ENCODE results near the gene EXOSC9.

Gene EXOSC9

GRCh38 chr4:121771869-121772268 is 29.3 kb upstream of the EXOSC9 start:
- no peak for DNase-seq
- no peak overlapping the region for H3K27ac ChIP-seq
- H3K27me3 ChIP-seq (ENCODE audit: insufficient read depth, low read depth, severe bottlenecking), result no peaks in the 10 kb centered on the region
- H3K36me3 ChIP-seq, result no peaks in the 10 kb centered on the region
- no peak overlapping the region for H3K4me3 ChIP-seq (ENCODE audit: low read depth, low read length)
- H3K9me3 ChIP-seq (ENCODE audit: severe bottlenecking), result no peaks in the 10 kb centered on the region
- no peak for TF ChIP-seq CTCF (IDR thresholded peaks at IDR 0.05; ENCODE audit: low read depth, low read length)

GRCh38 chr4:121773883-121774282 is 27.2 kb upstream of the EXOSC9 start:
- no peaks in the 10 kb centered on the region for H3K9me3 ChIP-seq (ENCODE audit: severe bottlenecking)
- H3K4me3 ChIP-seq (ENCODE audit: low read depth, low read length), result no peak overlapping the region
- H3K36me3 ChIP-seq, result no peaks in the 10 kb centered on the region
- TF ChIP-seq CTCF (IDR thresholded peaks at IDR 0.05; ENCODE audit: low read depth, low read length), result no peak
- no peaks in the 10 kb centered on the region for H3K27me3 ChIP-seq (ENCODE audit: insufficient read depth, low read depth, severe bottlenecking)
- DNase-seq, result no peak
- H3K27ac ChIP-seq, result no peak overlapping the region

- no peaks in the 10 kb centered on the region for H3K27me3 ChIP-seq (ENCODE audit: insufficient read depth, low read depth, severe bottlenecking)
- H3K36me3 ChIP-seq, result no peaks in the 10 kb centered on the region
- H3K9me3 ChIP-seq (ENCODE audit: severe bottlenecking), result no peaks in the 10 kb centered on the region
- no peak overlapping the region for H3K27ac ChIP-seq
- H3K4me3 ChIP-seq (ENCODE audit: low read depth, low read length), result no peak overlapping the region
- DNase-seq, result no peak
- no peak for TF ChIP-seq CTCF (IDR thresholded peaks at IDR 0.05; ENCODE audit: low read depth, low read length)
These were observed 24.3 kb upstream of the EXOSC9 start for GRCh38 chr4:121776610-121777401.

GRCh38 chr4:121777625-121778024 is 23.5 kb upstream of the EXOSC9 start:
- no peaks in the 10 kb centered on the region for H3K27me3 ChIP-seq (ENCODE audit: insufficient read depth, low read depth, severe bottlenecking)
- H3K27ac ChIP-seq, result no peak overlapping the region
- no peak overlapping the region for H3K4me3 ChIP-seq (ENCODE audit: low read depth, low read length)
- no peak for DNase-seq
- H3K9me3 ChIP-seq (ENCODE audit: severe bottlenecking), result no peaks in the 10 kb centered on the region
- TF ChIP-seq CTCF (IDR thresholded peaks at IDR 0.05; ENCODE audit: low read depth, low read length), result no peak
- H3K36me3 ChIP-seq, result no peaks in the 10 kb centered on the region

GRCh38 chr4:121778991-121779628 is 22.0 kb upstream of the EXOSC9 start:
- no peaks in the 10 kb centered on the region for H3K9me3 ChIP-seq (ENCODE audit: severe bottlenecking)
- no peak overlapping the region for H3K27ac ChIP-seq
- no peaks in the 10 kb centered on the region for H3K27me3 ChIP-seq (ENCODE audit: insufficient read depth, low read depth, severe bottlenecking)
- no peak overlapping the region for H3K4me3 ChIP-seq (ENCODE audit: low read depth, low read length)
- no peaks in the 10 kb centered on the region for H3K36me3 ChIP-seq
- no peak for DNase-seq
- no peak for TF ChIP-seq CTCF (IDR thresholded peaks at IDR 0.05; ENCODE audit: low read depth, low read length)
